Adrenal gland (tissue), 5 donors: ENCODE data around the gene USP6NL.

Experiments
- CTCF ChIP-seq, 6 experiments: fragments of 450-650 bp in 4 of 6; fragments of 200-600 bp in 2 of 6; sonication (generic) in 1 of 6; IDR thresholded peaks; 1 replicate in 5 of 6; 2 replicates in 1 of 6; pipeline versions ENCODE4 v1.5.1 to v1.8.0; 2016 to 2021; ENCODE audit warnings: antibody characterized with exemption in 6 of 6, mild to moderate bottlenecking in 2 of 6, moderate library complexity in 1 of 6
- POLR2A ChIP-seq, 2 donors: fragments of 450-650 bp; IDR thresholded peaks; one replicate each; pipeline ENCODE4 v1.6.1; 2017; ENCODE audit warnings: antibody characterized with exemption in 2 of 2, mild to moderate bottlenecking in 2 of 2, moderate library complexity in 1 of 2
- donor health status: DM: no; HTN: no; CAD: no.

GRCh38 chr10:11517150-11517549, 94.3 kb downstream of the USP6NL start:
- no peak for TF ChIP-seq CTCF (IDR thresholded peaks at IDR 0.05)
- no peak for TF ChIP-seq POLR2A (IDR thresholded peaks at IDR 0.05)
